HCT116 (cell line): ENCODE measurements around the gene TMEM164. TPM values are rescaled to one million over a fixed set of nuclear protein-coding genes. Genes with fewer than 3 reads are reported as not detected.

Experiments
- ATAC-seq: fragments of 200-7000 bp; cut with Tn5 transposase; 2 replicates; pipeline ENCODE4 v1.9.1; 2020; ENCODE audit warnings: mild to moderate bottlenecking, moderate library complexity
- BruUV-seq: library from RNA; stranded (reverse); fragments of 400-500 nt; replicated peaks from 2 replicates; lab custom pipeline; 2021; lab: Mats Ljungman, UMichigan
- CTCF ChIA-PET: fragments of 300-600 bp; sonication (Branson Sonifier 250); formaldehyde crosslinking; loops from one replicate; lab custom pipeline; 2021; ENCODE audit warnings: antibody characterized with exemption; lab: Charles Lee
- POLR2A ChIA-PET: fragments of 300-600, 350-600 bp; sonication (Branson Sonifier 250); formaldehyde crosslinking; loops from one replicate; lab custom pipeline; 2021; ENCODE audit warnings: antibody characterized with exemption; lab: Charles Lee
- RAD21 ChIA-PET, 2 experiments: fragments of 300-600 bp; sonication (Branson Sonifier 250); formaldehyde crosslinking; loops; one replicate each; lab custom pipeline; 2023; ENCODE audit warnings: low total read pairs in 2 of 2; ENCODE audit not compliant: uncharacterized antibody in 2 of 2, unreplicated experiment in 2 of 2, low non-redundant PET in 1 of 2; lab: Charles Lee
- DNase-seq: peaks from one replicate; pipeline ENCODE4 v3.0.0-alpha.2; 2010; ENCODE audit warnings: low read depth, low spot score
- H2AFZ ChIP-seq: fragments of 200-600 bp; shearing (Covaris generic), sonication (generic); 2 replicates; pipeline ENCODE4 v1.6.1; 2017; ENCODE audit warnings: low read depth, mixed run types, mixed read lengths, antibody characterized with exemption, low read length; ENCODE audit not compliant: poor library complexity, severe bottlenecking
- H3K27ac ChIP-seq: 2 replicates; pipeline ENCODE4 v1.5.1; 2012; ENCODE audit warnings: low read depth, low read length
- H3K27me3 ChIP-seq: fragments of 200-600 bp; sonication (generic); 2 replicates; pipeline ENCODE4 v1.6.1; 2016; ENCODE audit warnings: mixed run types, low read length, mixed read lengths; ENCODE audit not compliant: insufficient read depth
- H3K36me3 ChIP-seq, 2 experiments: fragments of 200-500 bp in 1 of 2; fragments of 200-600 bp in 1 of 2; sonication (Bioruptor generic) in 1 of 2; sonication (generic) in 1 of 2; 2 replicates each; pipeline versions ENCODE4 v1.5.1 to v1.6.1; 2014 to 2016; ENCODE audit warnings: low read length in 2 of 2, inconsistent platforms in 1 of 2, mixed read lengths in 1 of 2, mixed run types in 1 of 2; ENCODE audit not compliant: insufficient read depth in 2 of 2, control insufficient read depth in 1 of 2
- H3K4me1 ChIP-seq, 2 experiments: fragments of 200-600 bp in 1 of 2; sonication (generic) in 1 of 2; 2 replicates each; pipeline versions ENCODE4 v1.5.1 to v1.6.1; 2012 to 2017; ENCODE audit warnings: low read length in 2 of 2, inconsistent platforms in 1 of 2, mild to moderate bottlenecking in 1 of 2, mixed read lengths in 1 of 2, mixed run types in 1 of 2, moderate library complexity in 1 of 2; ENCODE audit not compliant: insufficient read depth in 2 of 2, control insufficient read depth in 1 of 2
- H3K4me2 ChIP-seq: fragments of 200-600 bp; sonication (generic); 2 replicates; pipeline ENCODE4 v1.6.1; 2017; ENCODE audit warnings: mixed run types, low read length, mixed read lengths
- H3K4me3 ChIP-seq, 2 experiments: fragments of 200-600 bp in 1 of 2; sonication (generic) in 1 of 2; replicated peaks in 1 of 2; 2 replicates each; pipeline ENCODE4 v1.5.1; 2011 to 2016; ENCODE audit warnings: low read length in 2 of 2, control low read depth in 1 of 2, low read depth in 1 of 2, mild to moderate bottlenecking in 1 of 2, mixed read lengths in 1 of 2, mixed run types in 1 of 2
- H3K79me2 ChIP-seq: fragments of 200-600 bp; sonication (generic); 2 replicates; pipeline ENCODE4 v1.6.1; 2017; ENCODE audit warnings: mild to moderate bottlenecking, mixed run types, low read length, moderate library complexity, mixed read lengths; ENCODE audit not compliant: insufficient read depth
- H3K9ac ChIP-seq: fragments of 200-600 bp; sonication (generic); 2 replicates; pipeline ENCODE4 v1.6.1; 2016; ENCODE audit warnings: low read length, mixed read lengths
- H3K9me2 ChIP-seq: fragments of 200-600 bp; sonication (generic), shearing (Covaris generic); 2 replicates; pipeline ENCODE4 v1.6.1; 2017; ENCODE audit warnings: mixed run types, mild to moderate bottlenecking, moderate library complexity; ENCODE audit not compliant: insufficient read depth
- H3K9me3 ChIP-seq, 2 experiments: fragments of 200-500 bp in 1 of 2; fragments of 200-600 bp in 1 of 2; sonication (Bioruptor generic) in 1 of 2; sonication (generic) in 1 of 2; 2 replicates each; pipeline ENCODE4 v1.6.1; 2014 to 2017; ENCODE audit warnings: low read length in 2 of 2, mixed read lengths in 2 of 2, inconsistent platforms in 1 of 2, low read depth in 1 of 2, mild to moderate bottlenecking in 1 of 2, mixed run types in 1 of 2, moderate library complexity in 1 of 2; ENCODE audit not compliant: control insufficient read depth in 1 of 2, insufficient read depth in 1 of 2
- H4K20me1 ChIP-seq: fragments of 200-600 bp; sonication (generic), shearing (Covaris generic); 2 replicates; pipeline ENCODE4 v1.6.1; 2017; ENCODE audit warnings: mixed run types, mild to moderate bottlenecking, moderate library complexity; ENCODE audit not compliant: insufficient read depth
- ATF3 ChIP-seq: IDR thresholded peaks from 2 replicates; pipeline ENCODE4 v1.6.1; 2012
- CBX3 ChIP-seq: IDR thresholded peaks from 2 replicates; pipeline ENCODE4 v1.6.1; 2012; ENCODE audit warnings: low read depth
- CEBPB ChIP-seq: IDR thresholded peaks from 2 replicates; pipeline ENCODE4 v1.6.1; 2012; ENCODE audit warnings: low read depth
- CTCF ChIP-seq, 3 experiments: fragments of 200-600 bp in 1 of 3; sonication (generic) in 1 of 3; IDR thresholded peaks in 2 of 3; conservative IDR thresholded peaks in 1 of 3; 2 replicates each; pipeline ENCODE4 v1.5.1; 2012 to 2017; ENCODE audit warnings: low read depth in 2 of 3, low read length in 2 of 3, antibody characterized with exemption in 1 of 3, borderline replicate concordance in 1 of 3, control low read depth in 1 of 3, mild to moderate bottlenecking in 1 of 3, mixed read lengths in 1 of 3, mixed run types in 1 of 3, moderate library complexity in 1 of 3; ENCODE audit not compliant: insufficient read depth in 1 of 3
- FOSL1 ChIP-seq: IDR thresholded peaks from 2 replicates; pipeline ENCODE4 v1.6.1; 2012; ENCODE audit warnings: low read depth
- JUND ChIP-seq: IDR thresholded peaks from 2 replicates; pipeline ENCODE4 v1.6.1; 2012
- POLR2A ChIP-seq: IDR thresholded peaks from 2 replicates; pipeline ENCODE4 v1.7.0; 2011; ENCODE audit warnings: borderline replicate concordance; ENCODE audit not compliant: insufficient read depth, insufficient read length; ENCODE audit errors: extremely low read depth
- POLR2AphosphoS5 ChIP-seq: IDR thresholded peaks from 2 replicates; pipeline ENCODE4 v1.6.1; 2011; ENCODE audit warnings: mild to moderate bottlenecking, low read depth, low read length, moderate library complexity
- RAD21 ChIP-seq: IDR thresholded peaks from 2 replicates; pipeline ENCODE4 v1.6.1; 2012; ENCODE audit warnings: low read depth, mild to moderate bottlenecking
- REST ChIP-seq: IDR thresholded peaks from 2 replicates; pipeline ENCODE4 v1.6.1; 2012; ENCODE audit warnings: low read depth
- SIN3A ChIP-seq: IDR thresholded peaks from 2 replicates; pipeline ENCODE4 v1.6.1; 2012; ENCODE audit warnings: low read depth
- TCF7L2 ChIP-seq: IDR thresholded peaks from 2 replicates; pipeline ENCODE4 v1.7.0; 2011; ENCODE audit warnings: borderline replicate concordance, inconsistent platforms; ENCODE audit not compliant: insufficient read depth, insufficient read length; ENCODE audit errors: extremely low read depth
- ZFX ChIP-seq: fragments of 450-650 bp; IDR thresholded peaks from 2 replicates; pipeline ENCODE4 v1.6.1; 2017
- ZNF274 ChIP-seq: fragments of 200-500 bp; sonication (Bioruptor generic); IDR thresholded peaks from 2 replicates; pipeline ENCODE4 v1.6.1; 2014; ENCODE audit warnings: mild to moderate bottlenecking, low read depth, low read length, inconsistent platforms
- intact Hi-C: fragments of 100-400 bp; cut with micrococcal nuclease; formaldehyde crosslinking; loops from 2 replicates; pipeline ENCODE4 v1.10.0; 2022
- total RNA-seq: library from RNA; stranded (reverse); gene quantifications from one replicate; pipeline ENCODE4 v1.2.1, GENCODE V29; 2021; ENCODE audit not compliant: unreplicated experiment

The TMEM164 gene
- total RNA-seq, 1 experiment from 2014 or later, result 18.7 TPM

- TF ChIP-seq REST (no peak), SIN3A (no peak), JUND (no peak), FOSL1 (no peak), ZFX (no peak), RAD21 (no peak), CBX3 (no peak)
Observed at GRCh38 chrX:110059410-110059809, 56.5 kb downstream of the TMEM164 start (continued).

GRCh38 chrX:110060317-110060716 is 57.4 kb downstream of the TMEM164 start:
- ChIA-PET CTCF (no interaction called here), POLR2A (no interaction called here)
- no TSS peak for BruUV-seq

More at GRCh38 chrX:110060317-110060716, 57.4 kb downstream of the TMEM164 start:
- Histone ChIP-seq H3K36me3 (no peaks in the 10 kb centered on the region), H3K9ac (no peak overlapping the region), H3K27ac (no peak overlapping the region), H4K20me1 (no peaks in the 10 kb centered on the region), H3K9me3 (no peaks in the 10 kb centered on the region), H2AFZ (no peak overlapping the region), H3K4me2 (no peak overlapping the region), H3K9me2 (no peaks in the 10 kb centered on the region), H3K27me3 (no peaks in the 10 kb centered on the region), H3K4me3 (no peak overlapping the region), H3K4me1 (peaks cover 0 to 3% of the 10 kb centered on the region in 2 experiments; a peak in 1 of 4 replicates), H3K79me2 (no peaks in the 10 kb centered on the region)
- intact Hi-C loops, result no loop called here
- ATAC-seq (no peak), DNase-seq (no peak)
- TF ChIP-seq ZNF274, result no peak
- no peak for TF ChIP-seq CBX3
- no peak for TF ChIP-seq TCF7L2
- no peak for TF ChIP-seq POLR2A
- TF ChIP-seq JUND, result no peak
- no peak for TF ChIP-seq CTCF (IDR thresholded peaks at IDR 0.05 in 2 of 3, conservative IDR thresholded peaks at IDR 0.05 in 1 of 3; ENCODE audit: borderline replicate concordance in 1 of 3, insufficient read depth in 1 of 3, low read depth in 2 of 3, low read length in 2 of 3)
- no peak for TF ChIP-seq POLR2AphosphoS5
- no peak for TF ChIP-seq CEBPB
- no peak for TF ChIP-seq ATF3
- RAD21 ChIA-PET, result no interaction called here
